ENCODE results near the gene GRWD1.

The GRWD1 gene

GRCh38 chr19:48469934-48470680 lies 24.3 kb downstream of the GRWD1 start:
- H3K36me3 ChIP-seq = peaks cover 49% of the 10 kb centered on the region

GRCh38 chr19:48470856-48471255 lies 25.1 kb downstream of the GRWD1 start:
- H3K4me3 ChIP-seq (ENCODE audit: low read depth, low read length) = no peak overlapping the region
- H3K36me3 ChIP-seq = peaks cover 57% of the 10 kb centered on the region

More at GRCh38 chr19:48469934-48470680, 24.3 kb downstream of the GRWD1 start:
- Histone ChIP-seq H3K9me3 (ENCODE audit: severe bottlenecking) (no peaks in the 10 kb centered on the region), H3K27ac (peak overlapping the region; percentile 93; the same call in 1 of the 2 replicates), H3K4me3 (ENCODE audit: low read depth, low read length) (peak overlapping the region; percentile 86), H3K27me3 (ENCODE audit: insufficient read depth, low read depth, severe bottlenecking) (peaks cover 19% of the 10 kb centered on the region)
- TF ChIP-seq CTCF (IDR thresholded peaks at IDR 0.05; ENCODE audit: low read depth, low read length) = no peak
- DNase-seq = no peak

GRCh38 chr19:48471836-48472235 lies 26.1 kb downstream of the GRWD1 start:
- Histone ChIP-seq H3K9me3 (ENCODE audit: severe bottlenecking) (no peaks in the 10 kb centered on the region), H3K27me3 (ENCODE audit: insufficient read depth, low read depth, severe bottlenecking) (peaks cover 4% of the 10 kb centered on the region), H3K36me3 (peaks cover 66% of the 10 kb centered on the region), H3K27ac (no peak overlapping the region), H3K4me3 (ENCODE audit: low read depth, low read length) (no peak overlapping the region)
- TF ChIP-seq CTCF (IDR thresholded peaks at IDR 0.05; ENCODE audit: low read depth, low read length) = no peak
- DNase-seq = no peak

More at GRCh38 chr19:48470856-48471255, 25.1 kb downstream of the GRWD1 start:
- Histone ChIP-seq H3K27me3 (ENCODE audit: insufficient read depth, low read depth, severe bottlenecking) (peaks cover 12% of the 10 kb centered on the region), H3K9me3 (ENCODE audit: severe bottlenecking) (no peaks in the 10 kb centered on the region), H3K27ac (no peak overlapping the region)
- no peak for TF ChIP-seq CTCF (IDR thresholded peaks at IDR 0.05; ENCODE audit: low read depth, low read length)
- no peak for DNase-seq

- no peak for TF ChIP-seq CTCF (IDR thresholded peaks at IDR 0.05; ENCODE audit: low read depth, low read length)
- no peaks in the 10 kb centered on the region for H3K9me3 ChIP-seq (ENCODE audit: severe bottlenecking)
- peaks cover under 1% of the 10 kb centered on the region for H3K27me3 ChIP-seq (ENCODE audit: insufficient read depth, low read depth, severe bottlenecking)
- no peak overlapping the region for H3K4me3 ChIP-seq (ENCODE audit: low read depth, low read length)
- H3K36me3 ChIP-seq = peaks cover 75% of the 10 kb centered on the region
- DNase-seq = no peak
- H3K27ac ChIP-seq = no peak overlapping the region
Measured at GRCh38 chr19:48473161-48473966, 27.6 kb downstream of the GRWD1 start.

- TF ChIP-seq CTCF (IDR thresholded peaks at IDR 0.05; ENCODE audit: low read depth, low read length) = no peak
- no peak for DNase-seq
- H3K27me3 ChIP-seq (ENCODE audit: insufficient read depth, low read depth, severe bottlenecking) = no peaks in the 10 kb centered on the region
- peaks cover 78% of the 10 kb centered on the region for H3K36me3 ChIP-seq
- no peak overlapping the region for H3K27ac ChIP-seq
- no peak overlapping the region for H3K4me3 ChIP-seq (ENCODE audit: low read depth, low read length)
- H3K9me3 ChIP-seq (ENCODE audit: severe bottlenecking) = no peaks in the 10 kb centered on the region
Measured at GRCh38 chr19:48474084-48474592, 28.4 kb downstream of the GRWD1 start.

Data from WERI-Rb-1 (cell line).